Measurements from ENCODE around the gene OLFML1. TPM values are rescaled to one million over a fixed set of nuclear protein-coding genes. Genes with fewer than 3 reads are reported as not detected.

The OLFML1 gene
- total and polyA plus RNA-seq, 10 of the 15 experiments (the other 5 are each of a cell fraction or from before 2014, with no cell fraction given) = 0.04 to 0.71 (median 0.21) TPM; not detected in 6

DNA sequence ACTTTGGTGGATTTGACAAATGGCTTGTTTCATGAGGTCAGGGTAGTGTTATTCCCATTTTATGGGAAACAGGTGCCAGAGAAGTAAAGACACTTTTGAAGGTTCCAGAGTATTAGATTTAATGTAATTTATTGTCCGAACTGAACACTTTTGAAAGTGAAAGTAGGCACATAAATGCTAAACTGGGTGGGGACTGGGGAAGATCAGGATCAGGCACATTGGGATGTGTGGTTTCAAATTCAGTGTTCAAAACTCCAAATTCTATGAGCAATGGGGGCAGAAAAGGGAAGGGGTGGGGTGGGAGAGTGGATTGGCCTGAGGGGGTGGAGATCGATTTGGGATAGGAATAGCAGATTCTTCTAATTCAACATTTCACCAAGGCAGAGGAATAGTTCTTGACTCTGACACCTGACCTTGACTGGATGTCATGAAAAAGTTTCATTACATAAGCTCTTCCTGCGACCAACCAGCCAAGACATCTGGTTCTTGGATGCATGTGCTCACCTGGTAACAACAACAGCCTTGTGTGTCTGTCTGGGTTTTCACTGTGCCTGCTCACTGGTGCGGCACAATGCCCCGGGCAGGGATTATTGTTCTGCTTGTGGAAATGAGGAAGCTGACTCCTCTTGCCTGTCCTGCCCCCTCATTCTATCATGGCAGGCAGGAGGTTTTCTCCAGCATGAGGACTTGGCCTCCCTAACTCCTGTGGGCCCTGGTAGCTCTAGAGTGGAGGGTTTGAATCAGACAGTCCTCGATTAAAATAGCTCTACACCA is 39.3 kb downstream of the OLFML1 start:
- Histone ChIP-seq H3K4me2 (ENCODE audit: control insufficient read depth, insufficient read depth) (peak overlapping the region; percentile 100), H3K27me3 (replicated peaks in 1 of 2; ENCODE audit: control insufficient read depth in 2 of 2, insufficient read depth in 2 of 2, low read length in 1 of 2) (no peaks in the 10 kb centered on the region), H3K4me3 (peak overlapping the region; percentile 10; the same call in 1 of the 2 replicates), H4K20me1 (ENCODE audit: control insufficient read depth, insufficient read depth) (no peaks in the 10 kb centered on the region), H3K79me2 (ENCODE audit: control insufficient read depth, insufficient read depth, low read length) (peaks cover 94% of the 10 kb centered on the region), H2AFZ (ENCODE audit: control insufficient read depth, low read depth, low read length) (no peak overlapping the region), H3K4me1 (ENCODE audit: control insufficient read depth, insufficient read depth, low read length) (peaks cover 83% of the 10 kb centered on the region), H3K9me3 (replicated peaks; ENCODE audit: control insufficient read depth, insufficient read depth, low read length) (no peaks in the 10 kb centered on the region), H3K36me3 (ENCODE audit: control insufficient read depth in 2 of 2, insufficient read depth in 2 of 2, low read length in 1 of 2) (no peaks in the 10 kb centered on the region), H3K9ac (ENCODE audit: control insufficient read depth, insufficient read depth, low read length) (no peak overlapping the region), H3K27ac (ENCODE audit: control insufficient read depth, insufficient read depth) (peak overlapping the region; percentile 100)
- WGBS (ENCODE audit: insufficient coverage, insufficient replicate concordance, low lambda C conversion rate, missing lambda C conversion rate) = 88% methylated on average over 6 of the region's 6 CpGs
- FAIRE-seq (no peak), ATAC-seq (peak; percentile 6), DNase-seq (ENCODE audit: low read depth, low spot score) (no peak)
- BruUV-seq (replicated peaks) = no TSS peak
- in situ Hi-C loops (cut with MboI) (loop anchor here (10.0 to 25.0 kb wide), 2 partner anchors 910 to 1837 kb away; partner anchors contain the start of genes TAF10, TPP1, TRIM22 and TRIM5), intact Hi-C loops (cut with micrococcal nuclease; ENCODE audit: unreplicated experiment) (loop anchor here (10.0 kb wide), 2 partner anchors 910 to 1040 kb away; partner anchors contain the start of genes ARFIP2, TAF10, TIMM10B and TPP1)
- ChIA-PET RAD21 (ENCODE audit: unreplicated experiment) (interaction anchor here (1.2 to 1.3 kb wide), 2 partner anchors 9 to 25 kb away, joined by 4 to 6 read pairs; no protein-coding TSS in a partner anchor), CTCF (interaction anchor here (1.3 to 8.4 kb wide), 4 partner anchors 9 to 47 kb away, joined by 4 to 67 read pairs (median 12); partner anchors contain the start of gene PPFIBP2), SMC1A (ENCODE audit: uncharacterized antibody, unreplicated experiment) (interaction anchor here (0.6 to 7.2 kb wide), 8 partner anchors 12 to 233 kb away, joined by 3 to 69 read pairs (median 4); partner anchors contain the start of gene PPFIBP2), POLR2A (interaction anchor here (0.9 kb wide), 1 partner anchor 9 kb away, joined by 5 read pairs; no protein-coding TSS in a partner anchor)
- no peak for TF ChIP-seq NBN (IDR thresholded peaks at IDR 0.05)
- TF ChIP-seq BCLAF1 (IDR thresholded peaks at IDR 0.05) = no peak
- TF ChIP-seq CBX5 (IDR thresholded peaks at IDR 0.05; ENCODE audit: low read depth) = no peak
- TF ChIP-seq PML (IDR thresholded peaks at IDR 0.05; ENCODE audit: low read length) = no peak
- TF ChIP-seq ELK1 (IDR thresholded peaks at IDR 0.05; ENCODE audit: low read depth, low read length) = no peak
- TF ChIP-seq IKZF1 (conservative IDR thresholded peaks at IDR 0.05) = peak; percentile 40; the same call in 1 of the 2 replicates
- TF ChIP-seq RELB (IDR thresholded peaks at IDR 0.05; ENCODE audit: low read depth) = no peak
- no peak for TF ChIP-seq WRNIP1 (IDR thresholded peaks at IDR 0.05; ENCODE audit: borderline replicate concordance, low read depth, low read length)
- no peak for TF ChIP-seq HSF1 (IDR thresholded peaks at IDR 0.05; ENCODE audit: low read depth, low read length)
- TF ChIP-seq RUNX3 (IDR thresholded peaks at IDR 0.05; ENCODE audit: low read length) = 0 out of 2 replicates have a peak, but pooled peaks have one; percentile 5
- TF ChIP-seq, protein P1, sequence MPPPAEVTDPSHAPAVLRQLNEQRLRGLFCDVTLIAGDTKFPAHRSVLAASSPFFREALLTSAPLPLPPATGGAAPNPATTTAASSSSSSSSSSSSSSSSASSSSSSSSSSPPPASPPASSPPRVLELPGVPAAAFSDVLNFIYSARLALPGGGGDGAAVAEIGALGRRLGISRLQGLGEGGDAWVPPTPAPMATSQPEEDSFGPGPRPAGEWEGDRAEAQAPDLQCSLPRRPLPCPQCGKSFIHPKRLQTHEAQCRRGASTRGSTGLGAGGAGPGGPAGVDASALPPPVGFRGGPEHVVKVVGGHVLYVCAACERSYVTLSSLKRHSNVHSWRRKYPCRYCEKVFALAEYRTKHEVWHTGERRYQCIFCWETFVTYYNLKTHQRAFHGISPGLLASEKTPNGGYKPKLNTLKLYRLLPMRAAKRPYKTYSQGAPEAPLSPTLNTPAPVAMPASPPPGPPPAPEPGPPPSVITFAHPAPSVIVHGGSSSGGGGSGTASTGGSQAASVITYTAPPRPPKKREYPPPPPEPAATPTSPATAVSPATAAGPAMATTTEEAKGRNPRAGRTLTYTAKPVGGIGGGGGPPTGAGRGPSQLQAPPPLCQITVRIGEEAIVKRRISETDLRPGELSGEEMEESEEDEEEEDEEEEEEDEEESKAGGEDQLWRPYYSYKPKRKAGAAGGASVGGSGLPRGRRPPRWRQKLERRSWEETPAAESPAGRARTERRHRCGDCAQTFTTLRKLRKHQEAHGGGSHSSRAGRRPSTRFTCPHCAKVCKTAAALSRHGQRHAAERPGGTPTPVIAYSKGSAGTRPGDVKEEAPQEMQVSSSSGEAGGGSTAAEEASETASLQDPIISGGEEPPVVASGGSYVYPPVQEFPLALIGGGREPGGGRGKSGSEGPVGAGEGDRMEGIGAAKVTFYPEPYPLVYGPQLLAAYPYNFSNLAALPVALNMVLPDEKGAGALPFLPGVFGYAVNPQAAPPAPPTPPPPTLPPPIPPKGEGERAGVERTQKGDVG (CRISPR knock-in tag; IDR thresholded peaks at IDR 0.05) = no peak
